Measurements from ENCODE around the gene TMPRSS2. TPM values are rescaled to one million over a fixed set of nuclear protein-coding genes. Genes with fewer than 3 reads are reported as not detected.
A peak's percentile ranks its signal among the peaks of the same experiment; 100 is the strongest.

TMPRSS2 gene
- total RNA-seq (not detected), polyA plus RNA-seq (0.05 TPM)
- long read RNA-seq, donor 1, result 0 reads
- long read RNA-seq, donor 2, result 0 reads
- long read RNA-seq, donor 3, result 0 reads
- long read RNA-seq, donor 4, result 0 reads

DNA sequence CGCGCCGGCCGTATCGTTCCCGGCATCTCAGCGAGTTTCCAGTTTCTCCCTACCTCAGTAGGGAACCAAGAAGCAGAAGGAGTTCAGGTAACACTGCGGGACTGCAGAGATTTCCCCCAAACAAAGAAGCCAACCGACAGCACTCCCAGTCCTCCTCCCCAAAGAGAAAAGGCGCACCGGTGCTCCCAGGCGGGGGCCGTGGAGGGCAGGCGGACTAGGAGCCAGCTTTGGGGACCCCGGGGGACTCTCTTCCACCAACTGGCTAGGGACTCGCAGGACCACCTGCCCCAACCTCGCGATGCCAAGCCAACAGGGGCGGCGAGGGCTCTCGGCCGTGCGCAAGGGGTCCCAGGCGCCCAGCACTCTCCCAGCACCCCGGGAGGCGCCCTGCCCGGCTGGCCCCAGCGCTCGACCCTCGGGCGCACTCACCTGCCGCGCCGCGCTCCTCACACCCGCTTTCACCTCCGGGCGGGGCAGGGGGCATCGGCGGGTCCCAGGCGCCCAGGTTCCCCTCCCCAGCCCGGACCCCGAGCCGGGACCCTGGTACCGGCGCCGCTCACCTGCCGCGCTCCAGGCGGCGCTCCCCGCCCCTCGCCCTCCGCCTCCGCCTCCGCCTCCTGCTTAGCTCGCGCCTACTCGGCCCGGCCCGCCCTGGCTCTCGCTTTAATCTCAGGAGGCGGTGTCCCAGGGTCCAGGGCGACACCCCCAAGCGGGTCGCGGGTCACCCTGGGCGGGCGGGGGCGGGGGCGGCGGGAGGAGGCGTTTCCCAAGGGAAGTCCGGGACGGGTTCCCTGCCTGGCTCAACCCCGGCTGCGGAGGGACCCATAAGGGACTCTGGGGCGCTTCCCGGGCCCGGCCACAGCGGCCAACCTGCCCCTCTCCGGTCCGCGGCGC lies at the start of gene TMPRSS2:
Gene TMPRSS2 (minus strand): TSS at position 638 of the 894 bp plus-strand sequence. CDS start 10,025 bp downstream, outside the sequence.
- H3K9me3 ChIP-seq (ENCODE audit: control insufficient read depth, low read length), result no peaks in the 10 kb centered on the region
- no peak for DNase-seq
- no peaks in the 10 kb centered on the region for H3K27me3 ChIP-seq (ENCODE audit: control insufficient read depth, insufficient read depth)
- peak within 1 kb of the TSS; percentile 30 for H3K4me3 ChIP-seq (ENCODE audit: low read length)
- H3K27ac ChIP-seq (ENCODE audit: low read length), result no peak within 1 kb of the TSS
- H3K4me1 ChIP-seq (ENCODE audit: control insufficient read depth, insufficient read depth, low read length), result no peaks in the 10 kb centered on the region
- under 1% methylated on average over 85 of the region's 85 CpGs for WGBS
- intact Hi-C loops (cut with DNase I), result no loop called here
- ATAC-seq, result peak; percentile 49 to 63

DNA sequence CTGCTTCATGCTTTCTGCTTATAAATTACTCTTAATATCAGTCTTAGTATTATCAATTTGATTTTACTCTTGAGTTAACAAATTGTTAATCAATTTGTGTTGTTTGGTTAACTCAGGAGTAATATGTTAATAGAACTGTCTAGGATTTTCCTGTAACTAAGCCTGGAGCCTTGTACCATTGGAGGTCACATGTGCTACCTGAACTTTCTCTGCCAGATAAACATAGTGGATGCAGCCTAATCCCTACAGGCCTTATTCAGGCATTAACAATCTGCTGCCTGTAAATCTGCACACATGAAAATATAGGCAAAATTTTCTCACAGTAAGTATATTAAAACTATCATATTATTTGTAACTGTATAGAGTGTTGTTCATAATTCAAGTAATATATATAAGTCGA lies 47.1 kb upstream of the TMPRSS2 start:
- ATAC-seq (no peak), DNase-seq (no peak)
- 77% methylated on average over 1 of the region's 1 CpG for whole genome bisulfite sequencing
- Histone ChIP-seq H3K4me1 (ENCODE audit: control insufficient read depth, insufficient read depth, low read length) (no peaks in the 10 kb centered on the region), H3K9me3 (ENCODE audit: control insufficient read depth, low read length) (no peaks in the 10 kb centered on the region), H3K4me3 (ENCODE audit: low read length) (no peak overlapping the region), H3K27ac (ENCODE audit: low read length) (no peak overlapping the region), H3K27me3 (ENCODE audit: control insufficient read depth, insufficient read depth) (no peaks in the 10 kb centered on the region)
- intact Hi-C loops (cut with DNase I), result no loop called here

DNA sequence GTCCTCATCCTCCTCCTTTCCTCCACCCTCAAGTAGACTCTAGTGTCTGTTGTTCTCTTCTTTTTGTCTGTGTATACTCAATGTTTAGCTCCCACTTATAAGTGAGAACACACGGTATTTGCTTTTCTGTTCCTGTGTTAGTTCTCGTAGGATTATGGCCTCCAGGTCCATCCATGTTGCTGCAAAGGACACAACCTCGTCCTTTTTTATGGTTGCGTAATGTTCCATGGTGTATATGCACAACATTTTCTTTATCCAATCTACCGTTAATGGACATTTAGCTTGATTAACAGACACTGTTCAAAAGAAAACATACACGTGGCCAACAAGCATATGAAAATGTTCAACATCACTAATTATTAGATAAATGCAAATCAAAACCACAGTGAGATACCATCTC lies 44.3 kb upstream of the TMPRSS2 start:
- 85% methylated on average over 6 of the region's 6 CpGs for WGBS
- DNase-seq (no peak), ATAC-seq (no peak)

DNA sequence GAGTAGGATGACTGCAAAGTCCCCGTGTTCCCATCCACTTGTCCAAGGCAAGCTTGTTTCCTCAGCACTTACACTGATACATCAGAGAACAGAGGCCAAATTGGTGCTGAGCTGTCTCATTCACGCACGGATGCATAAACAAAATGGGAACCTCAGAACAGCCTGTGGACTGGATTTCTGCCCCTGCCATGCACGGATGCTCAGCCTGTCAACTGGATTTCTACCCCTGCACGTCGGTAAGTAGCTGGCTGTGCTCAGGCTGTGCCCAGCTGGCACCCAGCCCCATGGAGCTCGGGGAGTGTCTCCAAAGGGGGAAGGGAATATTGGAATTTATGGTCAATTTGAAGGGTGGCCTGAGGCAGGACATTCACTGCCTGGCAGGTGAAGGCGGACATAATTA lies 40.8 kb upstream of the TMPRSS2 start:
- no peaks in the 10 kb centered on the region for H3K27me3 ChIP-seq (ENCODE audit: control insufficient read depth, insufficient read depth)
- no peak overlapping the region for H3K4me3 ChIP-seq (ENCODE audit: low read length)
- no peaks in the 10 kb centered on the region for H3K4me1 ChIP-seq (ENCODE audit: control insufficient read depth, insufficient read depth, low read length)
- H3K9me3 ChIP-seq (ENCODE audit: control insufficient read depth, low read length), result no peaks in the 10 kb centered on the region
- DNase-seq (no peak), ATAC-seq (no peak)
- H3K27ac ChIP-seq (ENCODE audit: low read length), result no peak overlapping the region
- 66% methylated on average over 8 of the region's 8 CpGs for WGBS
- intact Hi-C loops (cut with DNase I), result no loop called here

More for the DNA sequence above, 44.3 kb upstream of the TMPRSS2 start:
- no peak overlapping the region for H3K4me3 ChIP-seq (ENCODE audit: low read length)
- no peaks in the 10 kb centered on the region for H3K9me3 ChIP-seq (ENCODE audit: control insufficient read depth, low read length)
- H3K4me1 ChIP-seq (ENCODE audit: control insufficient read depth, insufficient read depth, low read length), result no peaks in the 10 kb centered on the region
- H3K27ac ChIP-seq (ENCODE audit: low read length), result no peak overlapping the region
- intact Hi-C loops (cut with DNase I), result no loop called here
- no peaks in the 10 kb centered on the region for H3K27me3 ChIP-seq (ENCODE audit: control insufficient read depth, insufficient read depth)

DNA sequence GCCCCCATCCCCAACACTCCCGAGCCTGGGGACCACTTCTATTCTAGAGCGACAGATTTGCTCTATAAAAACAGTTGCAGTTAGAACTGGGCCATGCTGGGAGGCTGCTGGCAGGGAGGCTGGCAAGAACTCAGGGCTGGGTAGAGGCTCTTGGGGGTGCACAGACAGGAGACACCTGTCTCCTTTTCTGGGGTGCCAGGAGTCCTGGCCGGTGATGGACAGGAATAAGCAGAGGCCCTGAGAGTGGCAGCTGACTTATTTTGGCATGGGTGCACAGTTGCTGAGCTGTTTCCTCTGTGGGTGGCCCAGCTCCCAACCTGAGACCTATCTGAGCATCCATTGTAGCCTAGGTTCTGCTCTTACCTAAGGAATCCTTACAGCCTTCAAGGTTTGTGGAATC lies 39.2 kb upstream of the TMPRSS2 start:
- Histone ChIP-seq H3K9me3 (ENCODE audit: control insufficient read depth, low read length) (no peaks in the 10 kb centered on the region), H3K27ac (ENCODE audit: low read length) (no peak overlapping the region), H3K27me3 (ENCODE audit: control insufficient read depth, insufficient read depth) (no peaks in the 10 kb centered on the region), H3K4me3 (ENCODE audit: low read length) (no peak overlapping the region), H3K4me1 (ENCODE audit: control insufficient read depth, insufficient read depth, low read length) (no peaks in the 10 kb centered on the region)
- 89% methylated on average over 3 of the region's 3 CpGs for WGBS
- ATAC-seq, result no peak
- intact Hi-C loops (cut with DNase I), result no loop called here
- DNase-seq, result no peak

DNA sequence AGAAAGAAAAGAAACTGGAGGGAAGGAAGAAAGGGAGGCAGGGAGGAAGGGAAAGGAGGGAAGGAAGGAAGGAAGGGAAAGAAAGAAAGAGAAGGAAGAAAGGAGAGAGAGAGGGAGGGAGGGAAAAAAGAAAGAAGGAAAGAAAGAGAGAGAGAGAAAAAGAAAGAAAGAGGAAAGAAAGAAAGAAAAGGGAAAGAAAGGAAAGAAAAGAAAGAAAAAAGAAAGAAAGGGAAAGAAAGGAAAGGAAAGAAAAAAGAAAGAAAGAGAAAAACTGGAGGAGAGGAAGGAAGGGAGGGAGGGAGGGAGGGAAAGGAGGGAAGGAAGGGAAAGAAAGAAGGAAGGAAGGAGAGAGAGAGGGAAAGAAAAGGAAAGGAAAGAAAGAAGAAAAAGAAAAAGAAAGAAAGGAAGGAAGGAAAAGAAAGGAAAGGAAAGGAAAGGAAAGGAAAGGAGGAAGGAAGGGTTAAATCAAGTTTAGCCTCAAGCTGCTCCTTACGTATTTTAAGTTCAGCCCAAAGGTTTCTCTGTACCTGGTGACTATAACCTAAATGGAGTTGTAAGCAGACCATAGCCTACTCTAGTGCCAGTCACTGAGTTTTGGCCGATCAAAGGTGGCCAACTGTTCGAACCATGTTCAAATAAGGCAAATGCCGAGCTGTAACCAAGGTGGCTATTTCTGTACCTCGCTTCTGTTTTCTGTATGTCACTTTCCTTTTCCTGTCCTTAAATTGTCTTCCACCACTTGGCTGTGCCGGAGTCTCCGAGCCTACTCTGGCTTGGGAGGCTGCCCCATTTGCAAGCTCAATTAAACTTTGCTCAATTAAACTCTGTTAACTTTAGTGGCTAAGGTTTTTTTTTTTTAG lies 37.8 kb upstream of the TMPRSS2 start:
- no peak overlapping the region for H3K4me3 ChIP-seq (ENCODE audit: low read length)
- H3K9me3 ChIP-seq (ENCODE audit: control insufficient read depth, low read length), result no peaks in the 10 kb centered on the region
- no peaks in the 10 kb centered on the region for H3K4me1 ChIP-seq (ENCODE audit: control insufficient read depth, insufficient read depth, low read length)
- no peaks in the 10 kb centered on the region for H3K27me3 ChIP-seq (ENCODE audit: control insufficient read depth, insufficient read depth)
- no peak for ATAC-seq
- intact Hi-C loops (cut with DNase I), result no loop called here
- no peak overlapping the region for H3K27ac ChIP-seq (ENCODE audit: low read length)
- DNase-seq, result no peak
- 54% methylated on average over 7 of the region's 7 CpGs for WGBS

DNA sequence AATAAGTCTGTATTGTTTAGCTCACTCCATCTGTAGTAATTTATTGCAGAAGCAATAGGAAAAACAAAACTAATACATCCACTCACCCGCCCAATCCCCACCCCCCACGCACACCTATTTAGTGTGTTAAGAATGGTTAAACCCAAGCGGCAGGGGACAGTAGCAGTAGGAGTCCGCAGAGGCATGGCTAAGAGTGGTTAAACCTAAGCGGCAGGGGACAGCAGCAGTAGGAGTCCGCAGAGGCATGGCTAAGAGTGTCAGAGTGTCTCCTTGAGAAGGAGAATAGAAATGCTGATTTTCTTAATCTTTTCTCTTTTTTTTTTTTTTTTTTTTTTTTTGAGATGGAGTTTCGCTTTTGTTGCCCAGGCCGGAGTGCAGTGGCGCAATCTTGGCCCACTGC lies 34.8 kb upstream of the TMPRSS2 start:
- Histone ChIP-seq H3K4me1 (ENCODE audit: control insufficient read depth, insufficient read depth, low read length) (no peaks in the 10 kb centered on the region), H3K27ac (ENCODE audit: low read length) (no peak overlapping the region), H3K9me3 (ENCODE audit: control insufficient read depth, low read length) (no peaks in the 10 kb centered on the region), H3K27me3 (ENCODE audit: control insufficient read depth, insufficient read depth) (no peaks in the 10 kb centered on the region), H3K4me3 (ENCODE audit: low read length) (no peak overlapping the region)
- ATAC-seq (no peak), DNase-seq (no peak)
- intact Hi-C loops (cut with DNase I), result no loop called here
- WGBS, result 82% methylated on average over 9 of the region's 9 CpGs

DNA sequence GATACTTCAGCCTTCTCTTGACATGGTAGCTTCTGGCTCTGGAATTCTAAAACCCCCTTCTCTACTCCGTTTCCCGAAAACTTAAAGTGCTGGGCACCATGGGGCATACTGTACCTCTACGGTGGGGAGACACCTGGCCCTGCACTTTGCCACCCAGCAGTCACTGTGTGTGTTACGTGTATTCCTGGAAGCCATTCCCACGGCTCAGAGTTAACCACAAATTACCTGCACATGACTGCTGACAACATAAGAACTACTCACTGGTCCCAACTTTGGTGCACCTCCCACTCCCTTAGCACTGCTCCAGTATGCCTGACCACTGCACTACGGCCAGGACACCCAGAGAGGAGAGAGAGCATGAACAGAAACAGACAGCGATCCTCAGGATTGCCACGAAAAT lies 29.4 kb upstream of the TMPRSS2 start:
- Histone ChIP-seq H3K4me1 (ENCODE audit: control insufficient read depth, insufficient read depth, low read length) (no peaks in the 10 kb centered on the region), H3K4me3 (ENCODE audit: low read length) (no peak overlapping the region), H3K27ac (ENCODE audit: low read length) (no peak overlapping the region), H3K27me3 (ENCODE audit: control insufficient read depth, insufficient read depth) (no peaks in the 10 kb centered on the region), H3K9me3 (ENCODE audit: control insufficient read depth, low read length) (no peaks in the 10 kb centered on the region)
- no peak for DNase-seq
- ATAC-seq, result no peak
- intact Hi-C loops (cut with DNase I), result no loop called here
- 86% methylated on average over 8 of the region's 8 CpGs for WGBS

DNA sequence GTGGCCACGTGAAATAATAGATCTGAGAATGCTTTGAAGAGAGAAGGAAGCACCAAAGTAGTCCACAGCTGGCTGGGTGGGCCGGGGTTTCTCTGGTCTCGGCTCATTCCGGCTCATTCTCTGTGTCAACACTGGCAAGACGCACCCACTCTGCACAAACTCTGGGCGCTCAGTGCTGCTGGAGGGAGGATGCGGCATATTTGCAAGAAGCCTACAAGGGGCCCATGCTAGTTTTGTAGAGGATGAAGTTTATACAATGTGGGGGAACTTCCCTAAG lies 28.8 kb upstream of the TMPRSS2 start:
- H3K27me3 ChIP-seq (ENCODE audit: control insufficient read depth, insufficient read depth), result no peaks in the 10 kb centered on the region
- WGBS, result 69% methylated on average over 7 of the region's 7 CpGs
- intact Hi-C loops (cut with DNase I), result no loop called here
- DNase-seq (no peak), ATAC-seq (no peak)
- no peaks in the 10 kb centered on the region for H3K9me3 ChIP-seq (ENCODE audit: control insufficient read depth, low read length)
- H3K4me1 ChIP-seq (ENCODE audit: control insufficient read depth, insufficient read depth, low read length), result no peaks in the 10 kb centered on the region
- H3K27ac ChIP-seq (ENCODE audit: low read length), result no peak overlapping the region
- no peak overlapping the region for H3K4me3 ChIP-seq (ENCODE audit: low read length)

DNA sequence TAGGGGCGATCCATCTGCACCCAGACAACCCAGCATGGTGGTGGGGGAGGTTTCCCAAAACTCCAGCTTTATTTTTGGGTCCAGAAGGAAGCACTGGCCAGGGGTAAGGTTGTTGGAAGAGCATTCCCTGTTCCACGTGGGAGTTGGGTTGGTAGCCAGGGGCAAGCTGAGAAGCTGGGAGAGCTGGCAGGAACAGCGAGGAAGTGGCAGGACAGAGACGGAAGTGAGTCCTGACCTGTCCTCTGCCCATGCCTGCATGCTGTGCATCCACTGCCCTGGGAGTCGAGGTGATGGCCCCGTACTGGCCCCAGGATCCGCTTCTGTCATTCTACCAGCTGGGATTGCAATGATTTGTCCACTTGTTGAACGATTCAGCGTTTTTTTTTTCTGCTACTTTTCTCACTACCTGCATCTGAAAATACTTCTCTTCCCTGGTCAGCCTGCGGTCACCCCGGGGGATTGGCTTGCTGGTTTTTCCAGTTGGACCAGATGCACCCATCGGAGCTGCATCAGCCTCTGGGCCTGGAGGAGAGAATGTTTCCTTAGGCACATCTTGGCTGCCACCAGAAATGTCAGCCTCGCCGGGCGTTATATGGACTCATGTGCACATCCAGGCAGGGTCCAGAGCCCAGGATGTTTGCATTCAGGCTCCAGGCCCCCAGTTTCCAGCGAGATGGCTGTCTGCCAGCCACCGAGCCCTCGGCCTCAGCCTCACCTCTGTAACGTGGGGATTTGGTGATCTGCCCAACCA lies 28.3 kb upstream of the TMPRSS2 start:
- ATAC-seq (no peak), DNase-seq (no peak)
- Histone ChIP-seq H3K9me3 (ENCODE audit: control insufficient read depth, low read length) (no peaks in the 10 kb centered on the region), H3K27me3 (ENCODE audit: control insufficient read depth, insufficient read depth) (no peaks in the 10 kb centered on the region), H3K4me1 (ENCODE audit: control insufficient read depth, insufficient read depth, low read length) (no peaks in the 10 kb centered on the region), H3K27ac (ENCODE audit: low read length) (no peak overlapping the region), H3K4me3 (ENCODE audit: low read length) (no peak overlapping the region)
- WGBS, result 68% methylated on average over 19 of the region's 19 CpGs
- intact Hi-C loops (cut with DNase I), result no loop called here

DNA sequence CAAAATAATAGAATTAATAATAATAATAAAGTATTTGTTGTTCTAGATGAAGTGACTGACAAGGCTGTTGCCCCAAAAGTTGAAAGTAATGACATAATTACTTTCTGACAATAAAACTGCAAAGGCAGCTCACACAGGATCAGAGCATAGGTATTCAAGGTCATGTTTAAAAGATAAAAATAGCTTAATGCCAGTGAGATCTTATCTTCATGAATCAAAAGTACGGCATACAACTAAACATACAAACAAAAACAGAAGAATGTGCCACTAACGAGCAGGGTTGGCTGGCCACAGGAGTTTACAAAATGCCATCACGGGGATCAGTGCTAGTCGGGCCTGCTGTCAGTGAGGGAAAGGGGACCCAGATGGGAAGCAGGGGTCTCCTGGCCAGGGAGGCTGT lies 22.4 kb upstream of the TMPRSS2 start:
- no peaks in the 10 kb centered on the region for H3K4me1 ChIP-seq (ENCODE audit: control insufficient read depth, insufficient read depth, low read length)

More for the DNA sequence above, 22.4 kb upstream of the TMPRSS2 start:
- peaks cover 4% of the 10 kb centered on the region for H3K27me3 ChIP-seq (ENCODE audit: control insufficient read depth, insufficient read depth)
- no peak overlapping the region for H3K27ac ChIP-seq (ENCODE audit: low read length)
- no peak for DNase-seq
- 67% methylated on average over 4 of the region's 4 CpGs for WGBS
- H3K9me3 ChIP-seq (ENCODE audit: control insufficient read depth, low read length), result no peaks in the 10 kb centered on the region
- intact Hi-C loops (cut with DNase I), result no loop called here
- ATAC-seq, result no peak
- H3K4me3 ChIP-seq (ENCODE audit: low read length), result no peak overlapping the region

All from right cardiac atrium (tissue), 5 donors.